ENCODE measurements around the gene CD4.

DNA sequence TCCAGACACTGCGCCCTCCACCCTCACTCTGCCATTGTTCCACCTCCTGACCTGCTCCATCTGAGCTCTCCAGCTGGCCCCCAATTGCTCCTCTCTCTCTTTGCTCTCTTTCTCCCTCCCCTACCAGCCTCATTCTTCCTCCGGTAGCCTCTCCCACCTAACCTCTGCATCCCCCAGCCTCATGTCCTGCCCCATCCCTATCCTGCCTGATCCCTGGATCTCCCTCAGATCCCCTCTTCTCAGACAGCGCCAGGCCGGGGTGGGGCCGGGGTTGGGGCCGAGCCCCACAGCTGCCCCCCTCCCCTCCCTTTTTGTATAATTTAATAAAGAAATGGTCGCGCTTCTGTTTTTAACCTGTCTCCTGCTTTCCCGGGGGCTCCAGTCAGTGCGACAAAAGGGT lies 18.7 kb upstream of the CD4 start:
- TF ChIP-seq CTCF (IDR thresholded peaks at IDR 0.05; ENCODE audit: extremely low read depth in 1 of 2, insufficient read depth in 1 of 2, low read depth in 1 of 2, low read length in 2 of 2) (no peak), JUN (IDR thresholded peaks at IDR 0.05; ENCODE audit: borderline replicate concordance, insufficient read depth, insufficient read length, low read depth) (no peak), EZH2 (IDR thresholded peaks at IDR 0.05; ENCODE audit: borderline replicate concordance, low read depth, low read length, severe bottlenecking) (no peak), POLR2A (IDR thresholded peaks at IDR 0.05; ENCODE audit: low read depth, low read length) (no peak), POLR2AphosphoS5 (IDR thresholded peaks at IDR 0.05; ENCODE audit: insufficient read depth, low read depth, low read length) (no peak), MAX (IDR thresholded peaks at IDR 0.05; ENCODE audit: insufficient read depth, insufficient read length) (no peak), MYC (IDR thresholded peaks at IDR 0.05; ENCODE audit: low read depth, low read length) (no peak)
